HCT116 (cell line): ENCODE results near the gene PSMD11. TPM values are rescaled to one million over a fixed set of nuclear protein-coding genes. Genes with fewer than 3 reads are reported as not detected.

Experiments used
- ATAC-seq: fragments of 200-7000 bp; cut with Tn5 transposase; 2 replicates; pipeline ENCODE4 v1.9.1; 2020; ENCODE audit warnings: mild to moderate bottlenecking, moderate library complexity
- BruUV-seq: library from RNA; stranded (reverse); fragments of 400-500 nt; replicated peaks from 2 replicates; lab custom pipeline; 2021; lab: Mats Ljungman, UMichigan
- CTCF ChIA-PET: fragments of 300-600 bp; sonication (Branson Sonifier 250); formaldehyde crosslinking; loops from one replicate; lab custom pipeline; 2021; ENCODE audit warnings: antibody characterized with exemption; lab: Charles Lee
- POLR2A ChIA-PET: fragments of 300-600, 350-600 bp; sonication (Branson Sonifier 250); formaldehyde crosslinking; loops from one replicate; lab custom pipeline; 2021; ENCODE audit warnings: antibody characterized with exemption; lab: Charles Lee
- RAD21 ChIA-PET, 2 experiments: fragments of 300-600 bp; sonication (Branson Sonifier 250); formaldehyde crosslinking; loops; one replicate each; lab custom pipeline; 2023; ENCODE audit warnings: low total read pairs in 2 of 2; ENCODE audit not compliant: uncharacterized antibody in 2 of 2, unreplicated experiment in 2 of 2, low non-redundant PET in 1 of 2; lab: Charles Lee
- DNase-seq: peaks from one replicate; pipeline ENCODE4 v3.0.0-alpha.2; 2010; ENCODE audit warnings: low read depth, low spot score
- H2AFZ ChIP-seq: fragments of 200-600 bp; shearing (Covaris generic), sonication (generic); 2 replicates; pipeline ENCODE4 v1.6.1; 2017; ENCODE audit warnings: low read depth, mixed run types, mixed read lengths, antibody characterized with exemption, low read length; ENCODE audit not compliant: poor library complexity, severe bottlenecking
- H3K27ac ChIP-seq: 2 replicates; pipeline ENCODE4 v1.5.1; 2012; ENCODE audit warnings: low read depth, low read length
- H3K27me3 ChIP-seq: fragments of 200-600 bp; sonication (generic); 2 replicates; pipeline ENCODE4 v1.6.1; 2016; ENCODE audit warnings: mixed run types, low read length, mixed read lengths; ENCODE audit not compliant: insufficient read depth
- H3K36me3 ChIP-seq, 2 experiments: fragments of 200-500 bp in 1 of 2; fragments of 200-600 bp in 1 of 2; sonication (Bioruptor generic) in 1 of 2; sonication (generic) in 1 of 2; 2 replicates each; pipeline versions ENCODE4 v1.5.1 to v1.6.1; 2014 to 2016; ENCODE audit warnings: low read length in 2 of 2, inconsistent platforms in 1 of 2, mixed read lengths in 1 of 2, mixed run types in 1 of 2; ENCODE audit not compliant: insufficient read depth in 2 of 2, control insufficient read depth in 1 of 2
- H3K4me1 ChIP-seq, 2 experiments: fragments of 200-600 bp in 1 of 2; sonication (generic) in 1 of 2; 2 replicates each; pipeline versions ENCODE4 v1.5.1 to v1.6.1; 2012 to 2017; ENCODE audit warnings: low read length in 2 of 2, inconsistent platforms in 1 of 2, mild to moderate bottlenecking in 1 of 2, mixed read lengths in 1 of 2, mixed run types in 1 of 2, moderate library complexity in 1 of 2; ENCODE audit not compliant: insufficient read depth in 2 of 2, control insufficient read depth in 1 of 2
- H3K4me2 ChIP-seq: fragments of 200-600 bp; sonication (generic); 2 replicates; pipeline ENCODE4 v1.6.1; 2017; ENCODE audit warnings: mixed run types, low read length, mixed read lengths
- H3K4me3 ChIP-seq, 2 experiments: fragments of 200-600 bp in 1 of 2; sonication (generic) in 1 of 2; replicated peaks in 1 of 2; 2 replicates each; pipeline ENCODE4 v1.5.1; 2011 to 2016; ENCODE audit warnings: low read length in 2 of 2, control low read depth in 1 of 2, low read depth in 1 of 2, mild to moderate bottlenecking in 1 of 2, mixed read lengths in 1 of 2, mixed run types in 1 of 2
- H3K79me2 ChIP-seq: fragments of 200-600 bp; sonication (generic); 2 replicates; pipeline ENCODE4 v1.6.1; 2017; ENCODE audit warnings: mild to moderate bottlenecking, mixed run types, low read length, moderate library complexity, mixed read lengths; ENCODE audit not compliant: insufficient read depth
- H3K9ac ChIP-seq: fragments of 200-600 bp; sonication (generic); 2 replicates; pipeline ENCODE4 v1.6.1; 2016; ENCODE audit warnings: low read length, mixed read lengths
- H3K9me2 ChIP-seq: fragments of 200-600 bp; sonication (generic), shearing (Covaris generic); 2 replicates; pipeline ENCODE4 v1.6.1; 2017; ENCODE audit warnings: mixed run types, mild to moderate bottlenecking, moderate library complexity; ENCODE audit not compliant: insufficient read depth
- H3K9me3 ChIP-seq, 2 experiments: fragments of 200-500 bp in 1 of 2; fragments of 200-600 bp in 1 of 2; sonication (Bioruptor generic) in 1 of 2; sonication (generic) in 1 of 2; 2 replicates each; pipeline ENCODE4 v1.6.1; 2014 to 2017; ENCODE audit warnings: low read length in 2 of 2, mixed read lengths in 2 of 2, inconsistent platforms in 1 of 2, low read depth in 1 of 2, mild to moderate bottlenecking in 1 of 2, mixed run types in 1 of 2, moderate library complexity in 1 of 2; ENCODE audit not compliant: control insufficient read depth in 1 of 2, insufficient read depth in 1 of 2
- H4K20me1 ChIP-seq: fragments of 200-600 bp; sonication (generic), shearing (Covaris generic); 2 replicates; pipeline ENCODE4 v1.6.1; 2017; ENCODE audit warnings: mixed run types, mild to moderate bottlenecking, moderate library complexity; ENCODE audit not compliant: insufficient read depth
- CBX3 ChIP-seq: IDR thresholded peaks from 2 replicates; pipeline ENCODE4 v1.6.1; 2012; ENCODE audit warnings: low read depth
- CEBPB ChIP-seq: IDR thresholded peaks from 2 replicates; pipeline ENCODE4 v1.6.1; 2012; ENCODE audit warnings: low read depth
- ELF1 ChIP-seq: IDR thresholded peaks from 2 replicates; pipeline ENCODE4 v1.6.1; 2012; ENCODE audit warnings: low read depth, borderline replicate concordance
- EZH2phosphoT487 ChIP-seq: fragments of 200-600 bp; IDR thresholded peaks from 2 replicates; pipeline ENCODE4 v1.6.1; 2018; ENCODE audit warnings: antibody characterized with exemption, borderline replicate concordance
- FOSL1 ChIP-seq: IDR thresholded peaks from 2 replicates; pipeline ENCODE4 v1.6.1; 2012; ENCODE audit warnings: low read depth
- JUND ChIP-seq: IDR thresholded peaks from 2 replicates; pipeline ENCODE4 v1.6.1; 2012
- POLR2A ChIP-seq: IDR thresholded peaks from 2 replicates; pipeline ENCODE4 v1.7.0; 2011; ENCODE audit warnings: borderline replicate concordance; ENCODE audit not compliant: insufficient read depth, insufficient read length; ENCODE audit errors: extremely low read depth
- POLR2AphosphoS5 ChIP-seq: IDR thresholded peaks from 2 replicates; pipeline ENCODE4 v1.6.1; 2011; ENCODE audit warnings: mild to moderate bottlenecking, low read depth, low read length, moderate library complexity
- RAD21 ChIP-seq: IDR thresholded peaks from 2 replicates; pipeline ENCODE4 v1.6.1; 2012; ENCODE audit warnings: low read depth, mild to moderate bottlenecking
- SIN3A ChIP-seq: IDR thresholded peaks from 2 replicates; pipeline ENCODE4 v1.6.1; 2012; ENCODE audit warnings: low read depth
- SP1 ChIP-seq: IDR thresholded peaks from 2 replicates; pipeline ENCODE4 v1.6.1; 2012; ENCODE audit warnings: low read depth
- SRF ChIP-seq: IDR thresholded peaks from 2 replicates; pipeline ENCODE4 v1.6.1; 2012; ENCODE audit warnings: low read depth
- TCF7L2 ChIP-seq: IDR thresholded peaks from 2 replicates; pipeline ENCODE4 v1.7.0; 2011; ENCODE audit warnings: borderline replicate concordance, inconsistent platforms; ENCODE audit not compliant: insufficient read depth, insufficient read length; ENCODE audit errors: extremely low read depth
- YY1 ChIP-seq: IDR thresholded peaks from 2 replicates; pipeline ENCODE4 v1.6.1; 2011; ENCODE audit warnings: low read length, low read depth, moderate library complexity, mild to moderate bottlenecking; ENCODE audit not compliant: insufficient replicate concordance; ENCODE audit errors: extremely low read depth
- ZFX ChIP-seq: fragments of 450-650 bp; IDR thresholded peaks from 2 replicates; pipeline ENCODE4 v1.6.1; 2017
- intact Hi-C: fragments of 100-400 bp; cut with micrococcal nuclease; formaldehyde crosslinking; loops from 2 replicates; pipeline ENCODE4 v1.10.0; 2022
- total RNA-seq: library from RNA; stranded (reverse); gene quantifications from one replicate; pipeline ENCODE4 v1.2.1, GENCODE V29; 2021; ENCODE audit not compliant: unreplicated experiment
- TF ChIP-seq, protein P1 (sequence below), 3 experiments: fragments of 200-600 bp in 1 of 3; sonication (generic) in 1 of 3; IDR thresholded peaks in 2 of 3; conservative IDR thresholded peaks in 1 of 3; 2 replicates each; pipeline ENCODE4 v1.5.1; 2012 to 2017; ENCODE audit warnings: low read depth in 2 of 3, low read length in 2 of 3, antibody characterized with exemption in 1 of 3, borderline replicate concordance in 1 of 3, control low read depth in 1 of 3, mild to moderate bottlenecking in 1 of 3, mixed read lengths in 1 of 3, mixed run types in 1 of 3, moderate library complexity in 1 of 3; ENCODE audit not compliant: insufficient read depth in 1 of 3
- TF ChIP-seq, protein P2 (sequence below): IDR thresholded peaks from 2 replicates; pipeline ENCODE4 v1.6.1; 2012

Gene PSMD11
- total RNA-seq, 1 experiment from 2014 or later = 143 TPM

DNA sequence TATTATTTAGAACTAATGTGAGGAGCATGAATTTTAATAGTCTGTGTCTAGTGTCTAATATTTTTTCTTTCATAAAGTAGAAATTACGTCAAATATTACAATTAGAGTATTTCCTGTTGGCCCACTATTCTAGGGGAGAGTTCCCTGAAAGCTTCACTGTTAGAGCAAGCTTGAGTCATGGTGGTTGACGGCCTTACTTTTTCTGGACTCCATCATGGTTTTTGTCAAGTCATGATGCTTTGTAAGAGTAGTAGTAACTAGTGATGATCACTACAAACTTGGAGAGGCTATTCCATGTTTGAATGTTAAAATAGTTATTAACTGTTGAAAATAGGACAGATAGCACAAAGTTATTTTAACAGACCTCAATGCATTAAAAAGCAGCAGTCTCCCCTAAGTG is 1.7 kb downstream of the PSMD11 start:
- Histone ChIP-seq H4K20me1 (peaks cover 9% of the 10 kb centered on the region; the same call in 1 of the 2 replicates), H3K9ac (peak overlapping the region; percentile 93), H3K9me2 (no peaks in the 10 kb centered on the region), H3K4me3 (peak overlapping the region; percentile 58 to 96), H3K4me2 (peak overlapping the region; percentile 89), H3K27me3 (no peaks in the 10 kb centered on the region), H3K36me3 (peaks cover 30 to 33% of the 10 kb centered on the region in 2 experiments; a peak in 3 of 4 replicates), H3K27ac (no peak overlapping the region), H3K79me2 (peaks cover 66% of the 10 kb centered on the region), H3K4me1 (peaks cover 11 to 22% of the 10 kb centered on the region in 2 experiments; a peak in 3 of 4 replicates), H2AFZ (no peak overlapping the region), H3K9me3 (no peaks in the 10 kb centered on the region)
- DNase-seq (no peak), ATAC-seq (no peak)
- CTCF ChIA-PET = interaction anchor here (3.9 kb wide), 1 partner anchor 16 kb away, joined by 30 read pairs; no protein-coding TSS in a partner anchor
- no TSS peak for BruUV-seq
- TF ChIP-seq SRF = no peak
- POLR2A ChIA-PET = no interaction called here
- RAD21 ChIA-PET = no interaction called here
- intact Hi-C loops = no loop called here

DNA sequence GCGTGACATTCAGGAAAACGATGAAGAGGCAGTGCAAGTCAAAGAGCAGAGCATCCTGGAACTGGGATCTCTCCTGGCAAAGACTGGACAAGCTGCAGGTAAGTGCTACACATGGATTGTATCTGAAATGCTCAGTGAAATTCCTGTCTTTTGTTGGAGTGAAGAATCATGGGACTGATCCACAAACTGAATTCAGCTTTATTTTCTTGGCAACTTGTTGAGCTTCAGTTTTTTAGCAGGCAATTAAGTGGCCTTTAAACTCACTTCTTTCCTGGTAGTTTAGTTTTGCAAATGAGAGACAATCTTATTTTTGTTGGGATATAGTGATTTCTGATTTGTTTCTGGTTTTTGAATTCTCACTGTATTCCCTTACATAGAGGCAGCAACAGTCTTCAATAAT is 2.6 kb downstream of the PSMD11 start:
- RAD21 ChIA-PET = no interaction called here
- H3K9ac ChIP-seq = no peak overlapping the region
- no TSS peak for BruUV-seq
- peaks cover 11 to 22% of the 10 kb centered on the region in 2 experiments; a peak in 3 of 4 replicates for H3K4me1 ChIP-seq
- peaks cover 76% of the 10 kb centered on the region for H3K79me2 ChIP-seq
- CTCF ChIA-PET = interaction anchor here (3.9 kb wide), 1 partner anchor 15 kb away, joined by 30 read pairs; no protein-coding TSS in a partner anchor
- H3K36me3 ChIP-seq = peaks cover 35 to 43% of the 10 kb centered on the region in 2 experiments; a peak in 3 of 4 replicates
- peaks cover 11% of the 10 kb centered on the region; the same call in 1 of the 2 replicates for H4K20me1 ChIP-seq
- no peak overlapping the region for H3K4me3 ChIP-seq
- H3K27ac ChIP-seq = no peak overlapping the region
- POLR2A ChIA-PET = no interaction called here
- H3K27me3 ChIP-seq = no peaks in the 10 kb centered on the region
- no peaks in the 10 kb centered on the region for H3K9me2 ChIP-seq
- no peak for DNase-seq
- intact Hi-C loops = no loop called here
- no peak overlapping the region for H3K4me2 ChIP-seq
- no peaks in the 10 kb centered on the region for H3K9me3 ChIP-seq
- ATAC-seq = no peak
- no peak overlapping the region for H2AFZ ChIP-seq
- TF ChIP-seq JUND (no peak), RAD21 (no peak), SIN3A (no peak), ZFX (no peak), FOSL1 (no peak), CEBPB (no peak), POLR2AphosphoS5 (no peak), TCF7L2 (no peak), POLR2A (no peak), CBX3 (no peak), YY1 (no peak), ELF1 (no peak), EZH2phosphoT487 (no peak), SP1 (no peak)
- TF ChIP-seq, protein P1, sequence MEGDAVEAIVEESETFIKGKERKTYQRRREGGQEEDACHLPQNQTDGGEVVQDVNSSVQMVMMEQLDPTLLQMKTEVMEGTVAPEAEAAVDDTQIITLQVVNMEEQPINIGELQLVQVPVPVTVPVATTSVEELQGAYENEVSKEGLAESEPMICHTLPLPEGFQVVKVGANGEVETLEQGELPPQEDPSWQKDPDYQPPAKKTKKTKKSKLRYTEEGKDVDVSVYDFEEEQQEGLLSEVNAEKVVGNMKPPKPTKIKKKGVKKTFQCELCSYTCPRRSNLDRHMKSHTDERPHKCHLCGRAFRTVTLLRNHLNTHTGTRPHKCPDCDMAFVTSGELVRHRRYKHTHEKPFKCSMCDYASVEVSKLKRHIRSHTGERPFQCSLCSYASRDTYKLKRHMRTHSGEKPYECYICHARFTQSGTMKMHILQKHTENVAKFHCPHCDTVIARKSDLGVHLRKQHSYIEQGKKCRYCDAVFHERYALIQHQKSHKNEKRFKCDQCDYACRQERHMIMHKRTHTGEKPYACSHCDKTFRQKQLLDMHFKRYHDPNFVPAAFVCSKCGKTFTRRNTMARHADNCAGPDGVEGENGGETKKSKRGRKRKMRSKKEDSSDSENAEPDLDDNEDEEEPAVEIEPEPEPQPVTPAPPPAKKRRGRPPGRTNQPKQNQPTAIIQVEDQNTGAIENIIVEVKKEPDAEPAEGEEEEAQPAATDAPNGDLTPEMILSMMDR (IDR thresholded peaks at IDR 0.05 in 2 of 3, conservative IDR thresholded peaks at IDR 0.05 in 1 of 3; ENCODE audit: borderline replicate concordance in 1 of 3, insufficient read depth in 1 of 3, low read depth in 2 of 3, low read length in 2 of 3) = no peak
- TF ChIP-seq, protein P2, sequence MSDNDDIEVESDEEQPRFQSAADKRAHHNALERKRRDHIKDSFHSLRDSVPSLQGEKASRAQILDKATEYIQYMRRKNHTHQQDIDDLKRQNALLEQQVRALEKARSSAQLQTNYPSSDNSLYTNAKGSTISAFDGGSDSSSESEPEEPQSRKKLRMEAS = no peak
